ENCODE data around the gene MANEAL.

Gene MANEAL

GRCh38 chr1:37782491-37782890, 11.2 kb upstream of the MANEAL start:
- DNase-seq (ENCODE audit: low read depth in 3 of 3, low spot score in 1 of 3) = no peak

DNA sequence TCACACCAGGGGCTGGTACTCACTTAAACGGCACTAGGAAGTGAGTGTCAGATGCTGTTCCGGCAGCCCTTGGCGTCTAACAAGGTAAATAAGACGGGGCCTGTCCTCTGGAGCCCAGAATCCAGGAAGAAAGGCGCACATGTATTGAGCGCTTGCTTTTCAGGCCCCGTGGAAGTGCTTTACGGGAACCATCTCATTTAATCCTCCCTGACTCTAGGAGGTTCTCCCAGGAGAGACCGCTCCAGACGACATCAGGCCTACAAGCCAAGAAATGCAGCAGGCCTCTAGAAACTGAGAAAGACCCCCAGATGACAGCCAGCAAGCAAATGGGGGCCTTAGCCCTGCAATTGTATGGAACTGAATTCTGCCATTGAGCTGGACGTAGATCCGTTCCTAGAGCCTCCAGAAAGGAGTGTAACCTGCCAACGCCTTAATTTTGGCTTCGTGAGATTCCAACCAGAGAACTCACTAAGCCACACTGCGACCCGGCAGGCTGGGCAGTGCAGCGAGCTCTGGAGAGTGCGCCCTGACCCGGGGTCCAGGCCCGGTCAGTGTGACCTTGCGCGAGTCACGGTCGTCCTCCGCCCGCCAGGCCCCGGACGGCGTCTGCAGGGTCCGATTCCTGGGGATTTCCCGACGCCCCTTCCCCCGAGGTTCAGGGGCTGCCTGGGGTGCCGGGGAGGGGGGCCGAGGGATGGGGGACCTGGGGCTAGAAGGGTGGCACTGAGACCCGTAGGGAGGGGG, 532 bp upstream of the MANEAL start:
- no peak for DNase-seq (ENCODE audit: low read depth in 3 of 3, low spot score in 1 of 3)

GRCh38 chr1:37794372-37795339, 1.0 kb downstream of the MANEAL start:
- no peak for DNase-seq (ENCODE audit: low read depth in 3 of 3, low spot score in 1 of 3)

DNA sequence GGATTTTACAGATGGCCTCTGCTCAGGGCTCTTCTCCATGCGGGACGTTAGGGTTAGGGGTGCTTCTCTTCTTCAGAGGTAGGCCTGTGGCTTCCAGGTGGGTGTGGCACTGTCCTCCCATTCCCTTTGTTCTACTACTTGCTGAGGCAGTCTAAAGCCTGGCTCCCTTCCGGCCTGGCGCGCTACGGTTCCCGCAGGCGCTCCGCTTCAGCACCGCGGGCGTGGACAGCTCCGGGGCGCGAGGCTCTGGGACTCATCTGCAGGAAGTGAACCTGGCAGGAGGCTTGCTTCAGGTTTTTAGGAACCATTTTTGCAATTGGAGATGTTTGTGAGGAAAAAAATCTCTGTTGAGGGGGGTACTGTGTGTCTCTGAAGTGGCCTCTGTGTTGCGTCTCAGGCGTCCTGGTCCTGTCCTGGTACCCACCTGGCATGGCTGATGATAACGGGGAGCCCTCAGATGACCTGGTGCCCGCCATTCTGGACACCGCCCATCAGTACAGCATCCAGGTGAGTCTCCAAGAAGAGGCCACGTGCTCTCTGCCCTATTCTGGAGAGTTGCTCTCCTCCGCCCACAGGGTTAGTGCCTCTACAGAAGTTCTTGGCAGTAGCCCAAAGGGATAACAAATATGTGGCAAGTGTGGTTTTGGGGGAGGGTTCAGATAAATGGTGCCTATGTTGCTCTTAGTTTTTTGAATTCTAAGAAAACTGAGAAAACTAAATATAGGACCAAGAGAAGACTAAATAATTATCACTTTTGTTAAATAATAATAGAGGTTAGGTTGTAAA, 1.9 kb downstream of the MANEAL start:
- no peak for DNase-seq (ENCODE audit: low read depth in 3 of 3, low spot score in 1 of 3)

GRCh38 chr1:37797750-37798345, 4.2 kb downstream of the MANEAL start:
- no peak for DNase-seq (ENCODE audit: low read depth in 3 of 3, low spot score in 1 of 3)

DNA sequence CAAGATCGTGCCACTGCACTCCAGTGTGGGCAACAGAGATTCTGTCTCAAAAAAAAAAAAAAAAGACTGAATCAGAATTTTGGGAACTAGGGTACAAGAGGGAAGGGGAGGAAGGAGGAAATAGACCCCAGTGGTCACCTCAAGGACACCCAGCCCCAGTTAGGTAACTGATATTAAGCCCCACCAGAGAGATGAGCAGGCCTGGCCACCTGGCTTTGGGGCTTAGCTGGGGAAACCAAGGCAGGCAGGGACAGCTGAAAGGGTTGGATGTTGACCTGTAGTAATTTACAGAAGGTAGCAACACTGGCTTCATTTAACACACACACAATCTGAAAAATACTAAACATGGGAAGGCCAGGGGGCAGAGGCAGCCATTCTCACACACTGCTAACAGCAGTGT, 8.8 kb downstream of the MANEAL start:
- DNase-seq (ENCODE audit: low read depth in 3 of 3, low spot score in 1 of 3) = no peak

DNA sequence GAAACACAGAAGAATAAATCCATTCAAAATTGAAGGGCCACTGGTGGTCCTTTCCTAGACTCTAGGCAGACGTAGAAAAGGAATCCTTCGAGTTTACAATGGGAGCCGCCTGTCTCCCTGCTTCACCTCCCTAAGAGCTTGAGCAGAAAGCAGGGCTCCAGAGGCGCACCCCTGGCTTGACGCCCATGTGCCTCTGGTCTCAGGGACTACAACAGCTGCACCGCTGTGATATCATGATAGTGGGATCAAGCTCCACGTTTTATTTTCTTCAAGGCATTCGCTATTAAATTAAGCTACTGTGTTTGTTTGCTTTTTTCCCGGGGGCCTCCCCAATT, 13.5 kb downstream of the MANEAL start:
- no peak for DNase-seq (ENCODE audit: low read depth in 3 of 3, low spot score in 1 of 3)

- peak; percentile 77 to 87 (median 78) for DNase-seq (ENCODE audit: low read depth in 3 of 3, low spot score in 1 of 3)
Measured at GRCh38 chr1:37807555-37808368, 14.1 kb downstream of the MANEAL start, which contains the start of the genes C1orf122 and YRDC. Gene C1orf122 (plus strand): TSS chr1:37807790. CDS start chr1:37808405, 615 bp downstream. Gene YRDC (minus strand): TSS chr1:37808208. CDS start chr1:37808180, 28 bp downstream.

GRCh38 chr1:37808369-37809319, 15.0 kb downstream of the MANEAL start:
- DNase-seq (ENCODE audit: low read depth in 3 of 3, low spot score in 1 of 3) = peak in 1 of 3 donors; percentile 17

GRCh38 chr1:37809942-37810341, 16.3 kb downstream of the MANEAL start:
- no peak for DNase-seq (ENCODE audit: low read depth in 3 of 3, low spot score in 1 of 3)

DNA sequence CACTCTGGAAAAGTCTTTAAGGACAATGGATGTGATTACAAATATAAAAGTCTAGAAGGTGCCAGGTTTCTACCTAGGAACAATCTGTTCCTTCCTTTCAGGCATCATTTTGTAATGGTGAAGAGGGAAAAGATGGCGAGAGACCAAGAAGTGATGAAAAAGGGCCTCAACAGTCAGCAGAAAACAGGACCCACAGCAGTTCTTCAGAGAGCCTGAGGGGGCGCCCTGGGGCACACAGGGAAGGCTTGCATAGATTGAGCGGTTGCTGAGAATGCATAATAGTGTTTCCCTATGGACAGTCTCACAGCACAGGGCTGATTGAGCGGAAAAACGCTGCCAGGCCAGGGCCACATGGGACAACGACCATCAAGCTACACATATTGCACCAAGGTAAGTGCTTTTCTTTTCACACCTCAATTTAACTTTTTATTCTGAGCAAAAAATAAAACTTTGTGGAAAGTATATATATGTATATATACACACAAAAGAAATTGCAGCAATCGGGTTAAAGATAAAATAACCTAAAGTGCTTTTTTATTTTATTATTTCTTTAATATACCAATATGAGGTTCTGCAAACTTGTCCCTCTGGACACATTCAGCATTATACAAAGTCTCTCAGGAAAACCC, 17.5 kb downstream of the MANEAL start:
- peak in 2 of 3 donors; percentile 30 to 50 for DNase-seq (ENCODE audit: low read depth in 3 of 3, low spot score in 1 of 3)

DNA sequence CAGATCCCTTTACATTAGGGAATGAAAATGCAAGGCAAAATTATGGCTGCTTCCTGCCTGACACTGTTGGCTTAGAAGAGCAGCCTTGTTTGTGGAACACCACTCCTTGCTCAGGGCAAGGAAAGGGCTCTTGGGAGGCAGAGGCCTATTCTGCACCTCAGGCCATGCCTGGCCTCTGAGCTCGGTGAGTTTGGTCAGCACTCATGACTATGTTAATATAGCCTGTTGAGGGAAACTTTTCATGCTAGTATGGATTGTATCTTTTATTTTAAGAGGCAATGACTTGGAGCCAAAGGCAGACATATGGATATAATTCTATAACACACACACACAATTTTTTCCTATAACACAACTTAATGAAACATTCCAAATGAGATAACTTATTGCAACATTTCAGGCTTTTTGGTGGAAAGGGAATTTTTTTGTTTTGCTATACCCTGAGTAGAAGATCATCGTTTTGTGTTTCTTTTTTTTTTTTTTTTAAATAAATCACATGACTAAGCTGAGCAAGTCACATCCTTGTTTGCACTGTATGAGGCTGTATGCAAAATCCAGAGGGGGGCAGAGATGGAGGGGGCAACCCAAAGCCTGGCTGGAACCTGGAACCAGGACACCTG, 20.0 kb downstream of the MANEAL start:
- no peak for DNase-seq (ENCODE audit: low read depth in 3 of 3, low spot score in 1 of 3)

GRCh38 chr1:37814252-37814651, 20.6 kb downstream of the MANEAL start:
- DNase-seq (ENCODE audit: low read depth in 3 of 3, low spot score in 1 of 3) = no peak

GRCh38 chr1:37817481-37817880, 23.8 kb downstream of the MANEAL start:
- DNase-seq (ENCODE audit: low read depth in 3 of 3, low spot score in 1 of 3) = no peak

GRCh38 chr1:37821481-37821880, 27.8 kb downstream of the MANEAL start:
- DNase-seq (ENCODE audit: low read depth in 3 of 3, low spot score in 1 of 3) = no peak

- DNase-seq (ENCODE audit: low read depth in 3 of 3, low spot score in 1 of 3) = no peak
Measured at GRCh38 chr1:37822906-37823815, 29.5 kb downstream of the MANEAL start.

- DNase-seq (ENCODE audit: low read depth in 3 of 3, low spot score in 1 of 3) = no peak
Measured at GRCh38 chr1:37824001-37824400, 30.4 kb downstream of the MANEAL start.

All from stimulated activated CD4-positive, alpha-beta T cell treated with anti-CD3 and anti-CD28 coated beads, TNF-alpha, amount 100 ng/mL, for 1 hour (primary cell).